Smooth muscle cell (in vitro differentiated cells): ENCODE measurements around the gene CFAP299. TPM values are rescaled to one million over a fixed set of nuclear protein-coding genes. Genes with fewer than 3 reads are reported as not detected.
"Not testable (repeated sequence)": the region's sequence is repeated elsewhere in the genome, so short reads cannot be mapped to it uniquely, and the experiment has no call there.

Experiments
- DNase-seq: peaks from one replicate; lab custom pipeline; 2025; ENCODE audit not compliant: unreplicated experiment; lab: John Stamatoyannopoulos, UW
- H2AFZ ChIP-seq: fragments of 200-600 bp; sonication (generic); 2 replicates; pipeline ENCODE4 v1.6.0; 2016; ENCODE audit warnings: antibody characterized with exemption, low read depth, mild to moderate bottlenecking
- H3F3A ChIP-seq: fragments of 200-600 bp; sonication (generic); 2 replicates; pipeline ENCODE4 v1.6.0; 2017; ENCODE audit warnings: antibody characterized with exemption, low read depth
- H3K27ac ChIP-seq: fragments of 200-600 bp; sonication (generic); 2 replicates; pipeline ENCODE4 v1.5.1; 2016; ENCODE audit warnings: low read depth, mild to moderate bottlenecking
- H3K27me3 ChIP-seq: fragments of 200-600 bp; sonication (generic); 2 replicates; pipeline ENCODE4 v1.6.1; 2016; ENCODE audit warnings: low read depth, mild to moderate bottlenecking
- H3K36me3 ChIP-seq: fragments of 200-600 bp; sonication (generic); 2 replicates; pipeline ENCODE4 v1.5.1; 2016; ENCODE audit warnings: low read depth
- H3K4me1 ChIP-seq: fragments of 200-600 bp; sonication (generic); 2 replicates; pipeline ENCODE4 v1.5.1; 2016; ENCODE audit warnings: low read depth
- H3K4me2 ChIP-seq: fragments of 200-600 bp; sonication (generic); 2 replicates; pipeline ENCODE4 v1.6.0; 2016; ENCODE audit warnings: mild to moderate bottlenecking
- H3K4me3 ChIP-seq: fragments of 200-600 bp; sonication (generic); 2 replicates; pipeline ENCODE4 v1.5.1; 2016; ENCODE audit warnings: mild to moderate bottlenecking
- H3K79me2 ChIP-seq: fragments of 200-600 bp; sonication (generic); 2 replicates; pipeline ENCODE4 v1.6.0; 2016; ENCODE audit warnings: low read depth, mild to moderate bottlenecking
- H3K9ac ChIP-seq: fragments of 200-600 bp; sonication (generic); 2 replicates; pipeline ENCODE4 v1.6.0; 2016; ENCODE audit warnings: low read depth
- H3K9me3 ChIP-seq: fragments of 200-600 bp; sonication (generic); replicated peaks from 2 replicates; pipeline ENCODE4 v1.5.1; 2016; ENCODE audit warnings: low read depth
- H4K20me1 ChIP-seq: fragments of 200-600 bp; sonication (generic); 2 replicates; pipeline ENCODE4 v1.6.0; 2016; ENCODE audit warnings: low read depth
- WGBS: methylation state at CpG from one replicate; pipeline ENCODE4 v1.1.7; 2016; ENCODE audit warnings: low lambda C conversion rate; 5-methylcytosine and 5-hydroxymethylcytosine counted together
- polyA plus RNA-seq: library from polyadenylated mRNA; unstranded; fragments of >200 nt; fragmentation: Nextera tagmentation; extraction: Ambion mirVana; gene quantifications from 2 replicates; pipeline ENCODE4 v1.2.1, GENCODE V29; 2016
- total RNA-seq: library from RNA; depleted of rRNA; stranded (reverse); fragments of >200 nt; gene quantifications from 2 replicates; pipeline ENCODE4 v1.2.3, GENCODE V29; 2014
- TF ChIP-seq, protein P1 (sequence below): fragments of 200-600 bp; sonication (generic); IDR thresholded peaks from 2 replicates; pipeline ENCODE4 v1.5.1; 2017; ENCODE audit warnings: borderline replicate concordance, mild to moderate bottlenecking, antibody characterized with exemption; ENCODE audit not compliant: insufficient read depth, poor library complexity, severe bottlenecking

Gene CFAP299
- total and polyA plus RNA-seq, 2 experiments from 2014 or later, result not detected

DNA sequence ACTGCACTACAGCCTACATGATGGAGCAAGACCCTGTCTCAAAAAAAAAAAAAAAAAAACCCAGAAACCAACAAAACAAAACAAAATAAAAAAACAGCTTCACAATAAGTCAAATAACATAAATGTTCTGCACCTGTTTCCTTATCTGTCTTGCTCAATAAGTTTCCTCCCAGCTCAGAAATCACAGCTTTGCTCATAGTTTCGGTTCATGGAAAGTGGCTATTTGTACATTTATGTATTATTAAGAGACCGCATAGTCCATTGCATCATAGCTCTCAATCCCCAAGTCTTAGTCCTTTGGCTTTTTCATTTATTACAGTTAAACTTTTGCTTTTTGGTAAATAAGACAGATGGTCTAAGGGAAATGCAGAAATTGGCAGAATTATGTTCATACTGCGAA, 24.4 kb upstream of the CFAP299 start:
- Histone ChIP-seq H3K36me3 (no peaks in the 10 kb centered on the region), H3K27me3 (peaks cover 20% of the 10 kb centered on the region), H2AFZ (no peak overlapping the region), H3K4me2 (no peak overlapping the region), H3K4me3 (no peak overlapping the region), H3K4me1 (peaks cover 13% of the 10 kb centered on the region), H3F3A (peaks cover 6% of the 10 kb centered on the region), H3K9ac (no peak overlapping the region), H3K9me3 (no peaks in the 10 kb centered on the region), H3K79me2 (no peaks in the 10 kb centered on the region), H3K27ac (no peak overlapping the region), H4K20me1 (no peaks in the 10 kb centered on the region)
- TF ChIP-seq, protein P1, sequence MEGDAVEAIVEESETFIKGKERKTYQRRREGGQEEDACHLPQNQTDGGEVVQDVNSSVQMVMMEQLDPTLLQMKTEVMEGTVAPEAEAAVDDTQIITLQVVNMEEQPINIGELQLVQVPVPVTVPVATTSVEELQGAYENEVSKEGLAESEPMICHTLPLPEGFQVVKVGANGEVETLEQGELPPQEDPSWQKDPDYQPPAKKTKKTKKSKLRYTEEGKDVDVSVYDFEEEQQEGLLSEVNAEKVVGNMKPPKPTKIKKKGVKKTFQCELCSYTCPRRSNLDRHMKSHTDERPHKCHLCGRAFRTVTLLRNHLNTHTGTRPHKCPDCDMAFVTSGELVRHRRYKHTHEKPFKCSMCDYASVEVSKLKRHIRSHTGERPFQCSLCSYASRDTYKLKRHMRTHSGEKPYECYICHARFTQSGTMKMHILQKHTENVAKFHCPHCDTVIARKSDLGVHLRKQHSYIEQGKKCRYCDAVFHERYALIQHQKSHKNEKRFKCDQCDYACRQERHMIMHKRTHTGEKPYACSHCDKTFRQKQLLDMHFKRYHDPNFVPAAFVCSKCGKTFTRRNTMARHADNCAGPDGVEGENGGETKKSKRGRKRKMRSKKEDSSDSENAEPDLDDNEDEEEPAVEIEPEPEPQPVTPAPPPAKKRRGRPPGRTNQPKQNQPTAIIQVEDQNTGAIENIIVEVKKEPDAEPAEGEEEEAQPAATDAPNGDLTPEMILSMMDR, result no peak
- DNase-seq, result no peak
- WGBS, result 93% methylated on average over 3 of the region's 3 CpGs

DNA sequence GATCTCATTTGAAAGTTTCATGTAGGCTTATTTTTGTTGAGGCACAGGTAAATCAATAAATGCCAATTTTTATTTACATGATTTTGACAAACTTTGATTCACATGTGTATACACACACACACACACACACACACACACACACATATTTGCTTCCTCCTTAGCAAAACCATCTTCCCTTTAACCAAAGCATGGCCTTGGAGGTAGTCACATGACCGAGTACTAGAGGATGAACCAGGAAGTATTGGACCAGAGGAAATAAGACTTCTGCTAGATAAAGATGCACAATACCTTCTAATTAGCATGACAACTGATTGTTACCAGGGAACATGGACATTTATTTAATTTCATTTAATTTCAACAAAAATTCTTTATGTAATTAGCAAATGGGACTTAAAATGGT, 23.4 kb upstream of the CFAP299 start:
- Histone ChIP-seq H3F3A (peaks cover 6% of the 10 kb centered on the region), H3K9ac (no peak overlapping the region), H3K4me2 (no peak overlapping the region), H2AFZ (no peak overlapping the region), H3K36me3 (no peaks in the 10 kb centered on the region), H4K20me1 (no peaks in the 10 kb centered on the region), H3K27ac (no peak overlapping the region), H3K27me3 (peaks cover 30% of the 10 kb centered on the region), H3K4me1 (peaks cover 13% of the 10 kb centered on the region), H3K79me2 (no peaks in the 10 kb centered on the region), H3K4me3 (no peak overlapping the region), H3K9me3 (no peaks in the 10 kb centered on the region)
- WGBS, result 97% methylated on average over 1 of the region's 1 CpG
- TF ChIP-seq, protein P1, result no peak
- DNase-seq, result no peak

DNA sequence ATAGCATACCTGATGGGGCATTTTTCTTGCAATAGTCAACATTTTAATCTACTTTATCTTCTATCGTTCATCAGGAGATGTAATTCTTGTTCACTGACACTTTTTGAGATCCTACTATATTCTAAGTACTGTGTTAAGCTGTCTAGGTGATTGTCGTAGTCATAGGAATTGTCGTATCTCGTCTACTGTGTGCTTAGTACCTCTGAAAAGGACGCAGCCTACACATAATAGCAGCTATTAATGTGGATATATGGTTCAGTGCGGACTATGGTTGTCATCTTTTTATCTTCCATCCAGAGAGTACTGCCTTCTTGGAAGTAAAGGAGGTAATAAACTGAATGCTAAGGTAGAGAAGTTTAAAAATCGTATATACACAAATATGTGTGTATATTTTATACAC, 21.9 kb upstream of the CFAP299 start:
- Histone ChIP-seq H3K36me3 (no peaks in the 10 kb centered on the region), H3K4me3 (no peak overlapping the region), H3K79me2 (no peaks in the 10 kb centered on the region), H3K27ac (no peak overlapping the region), H3K27me3 (peaks cover 45% of the 10 kb centered on the region), H3F3A (no peaks in the 10 kb centered on the region), H3K9me3 (no peaks in the 10 kb centered on the region), H4K20me1 (no peaks in the 10 kb centered on the region), H2AFZ (no peak overlapping the region), H3K4me2 (no peak overlapping the region), H3K9ac (no peak overlapping the region), H3K4me1 (peaks cover 2% of the 10 kb centered on the region)
- TF ChIP-seq, protein P1, result no peak
- WGBS, result 70% methylated on average over 7 of the region's 7 CpGs
- no peak for DNase-seq

DNA sequence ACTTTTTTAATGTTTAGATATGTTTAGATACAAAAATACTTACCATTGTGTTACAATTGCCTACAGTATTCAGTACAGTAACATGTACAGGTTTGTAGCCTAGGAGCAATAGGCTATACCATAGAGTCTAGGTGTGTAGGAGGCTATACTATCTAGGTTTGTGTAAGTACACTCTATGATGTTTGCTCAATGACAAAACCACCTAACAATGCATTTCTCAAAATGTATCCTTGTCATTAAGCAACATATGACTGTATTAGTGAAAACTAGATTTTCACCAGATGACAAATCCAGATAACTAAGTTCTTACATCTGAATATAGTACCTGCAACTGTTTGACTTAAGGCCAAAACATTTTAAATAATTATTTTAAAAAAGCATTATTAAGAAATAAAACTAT, 19.7 kb upstream of the CFAP299 start:
- H3K4me2 ChIP-seq, H3K27ac ChIP-seq, H3K9me3 ChIP-seq, DNase-seq, H4K20me1 ChIP-seq, H3K4me3 ChIP-seq, H3K36me3 ChIP-seq, H3F3A ChIP-seq, H3K4me1 ChIP-seq, H3K79me2 ChIP-seq, H3K9ac ChIP-seq, H2AFZ ChIP-seq: not testable (repeated sequence)
- H3K27me3 ChIP-seq, result peaks cover 46% of the 10 kb centered on the region
